ENCODE measurements around the gene TNFAIP1. TPM values are rescaled to one million over a fixed set of nuclear protein-coding genes. Genes with fewer than 3 reads are reported as not detected.
A peak's percentile ranks its signal among the peaks of the same experiment; 100 is the strongest.

Gene TNFAIP1
- polyA plus RNA-seq, 2 of the 4 experiments (the other 2 are of a cell fraction), result 38.8 to 68.3 TPM

DNA sequence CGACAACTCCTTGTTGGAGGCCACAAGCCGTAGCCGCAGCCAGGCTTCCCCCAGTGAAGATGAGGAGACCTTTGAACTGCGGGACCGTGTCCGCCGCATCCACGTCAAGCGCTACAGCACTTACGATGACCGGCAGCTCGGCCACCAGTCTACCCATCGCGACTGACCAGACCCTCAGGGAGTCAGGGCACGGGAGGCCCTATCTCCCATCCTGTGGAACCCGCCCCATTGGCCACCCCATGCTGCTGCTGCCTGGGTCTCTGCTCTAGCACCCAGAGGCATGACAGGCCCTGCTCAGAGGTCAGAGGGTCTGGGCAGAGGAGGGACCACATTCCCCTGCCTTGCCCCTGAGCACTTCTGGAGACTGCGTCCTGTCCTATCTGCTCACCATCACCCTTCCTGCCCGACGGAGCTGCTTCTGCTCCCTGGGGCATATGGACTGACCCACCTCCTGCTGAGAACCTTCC lies 8.9 kb downstream of the TNFAIP1 start:
- Histone ChIP-seq H3K9me3 (no peaks in the 10 kb centered on the region), H3K4me1 (no peaks in the 10 kb centered on the region), H3K4me2 (no peak overlapping the region), H3K4me3 (no peak overlapping the region), H3K27ac (no peak overlapping the region)
- no peak for FAIRE-seq
- DNase-seq (ENCODE audit: low read depth in 1 of 2, low spot score in 1 of 2), result no peak
- WGBS (ENCODE audit: missing lambda C conversion rate), result 92% methylated on average over 19 of the region's 19 CpGs
- TF ChIP-seq JUNB (IDR thresholded peaks at IDR 0.05), result no peak
- 0 out of 5 replicates have a peak, but pooled peaks of 1 of the 2 experiments have one; percentile 25 for TF ChIP-seq JUN (IDR thresholded peaks at IDR 0.05)
- POLR2A ChIA-PET, result interaction anchor here (0.5 to 3.3 kb wide), 3 partner anchors 9 to 208 kb away, joined by 7 to 37 read pairs (median 26); partner anchors contain the start of genes IFT20, POLDIP2, TNFAIP1 and UNC119
- CTCF ChIA-PET, result interaction anchor here (0.9 to 4.8 kb wide), 6 partner anchors 8 to 149 kb away, joined by 3 to 41 read pairs (median 4); partner anchors contain the start of genes IFT20, POLDIP2 and TNFAIP1
- ATAC-seq, result peak in 1 of 2 experiments; percentile 2; a peak in 1 of 6 replicates

DNA sequence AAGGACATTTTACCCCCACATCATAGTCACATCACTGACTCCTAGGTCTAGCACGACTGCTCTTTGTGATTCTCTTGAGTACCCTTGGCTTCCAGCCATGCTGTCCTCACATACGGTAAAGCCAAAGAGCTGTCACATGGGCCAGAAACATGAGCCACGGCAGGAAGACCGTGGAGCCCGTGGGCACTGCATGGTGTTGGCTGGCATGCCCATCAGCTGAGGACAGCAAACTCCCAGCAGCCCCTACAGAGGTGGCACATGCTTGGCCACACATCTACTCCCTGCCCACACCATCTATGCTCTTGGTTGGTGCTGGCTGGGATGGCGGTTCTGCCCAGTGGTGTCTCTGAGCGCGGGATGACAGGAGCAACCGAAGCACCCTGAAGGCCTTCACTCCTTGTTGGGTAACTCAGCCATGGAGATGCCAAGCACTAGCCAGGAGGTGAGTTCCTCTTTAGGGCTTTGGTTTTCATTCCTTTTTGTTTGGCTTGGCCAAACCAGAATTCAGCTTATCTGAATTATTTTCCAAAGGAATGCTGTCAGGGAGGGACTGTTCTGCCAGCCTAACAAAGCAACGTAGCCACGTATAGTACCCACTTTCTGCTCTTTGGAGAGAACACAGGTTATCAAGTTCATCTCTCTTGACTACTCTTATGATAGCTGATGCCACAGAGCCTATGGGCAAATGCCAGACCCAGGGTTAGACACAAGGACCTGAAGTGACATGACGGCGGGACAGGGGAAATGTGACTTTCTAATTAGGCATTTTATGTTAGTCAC lies 10.0 kb downstream of the TNFAIP1 start:
- Histone ChIP-seq H3K4me1 (no peaks in the 10 kb centered on the region), H3K27ac (no peak overlapping the region), H3K9me3 (no peaks in the 10 kb centered on the region), H3K4me2 (no peak overlapping the region), H3K4me3 (no peak overlapping the region)
- TF ChIP-seq FOSB (CRISPR knock-in tag; IDR thresholded peaks at IDR 0.05), result 0 out of 2 replicates have a peak, but pooled peaks have one; percentile 51
- 0 out of 5 replicates have a peak, but pooled peaks of 1 of the 2 experiments have one; percentile 1 for TF ChIP-seq JUN (IDR thresholded peaks at IDR 0.05)
- no peak for TF ChIP-seq CHD4 (IDR thresholded peaks at IDR 0.05; ENCODE audit: borderline replicate concordance)
- 87% methylated on average over 12 of the region's 13 CpGs for WGBS (ENCODE audit: missing lambda C conversion rate)
- DNase-seq (ENCODE audit: low read depth in 1 of 2, low spot score in 1 of 2) (no peak), ATAC-seq (no peak; a peak in 1 of 6 replicates), FAIRE-seq (no peak)
- ChIA-PET CTCF (interaction anchor here (0.8 to 4.8 kb wide), 13 partner anchors 9 to 465 kb away, joined by 3 to 41 read pairs (median 5); partner anchors contain the start of genes IFT20, POLDIP2 and TNFAIP1), POLR2A (interaction anchor here (3.0 to 3.3 kb wide), 2 partner anchors 10 to 11 kb away, joined by 26 to 37 read pairs; partner anchors contain the start of genes IFT20, POLDIP2 and TNFAIP1)

DNA sequence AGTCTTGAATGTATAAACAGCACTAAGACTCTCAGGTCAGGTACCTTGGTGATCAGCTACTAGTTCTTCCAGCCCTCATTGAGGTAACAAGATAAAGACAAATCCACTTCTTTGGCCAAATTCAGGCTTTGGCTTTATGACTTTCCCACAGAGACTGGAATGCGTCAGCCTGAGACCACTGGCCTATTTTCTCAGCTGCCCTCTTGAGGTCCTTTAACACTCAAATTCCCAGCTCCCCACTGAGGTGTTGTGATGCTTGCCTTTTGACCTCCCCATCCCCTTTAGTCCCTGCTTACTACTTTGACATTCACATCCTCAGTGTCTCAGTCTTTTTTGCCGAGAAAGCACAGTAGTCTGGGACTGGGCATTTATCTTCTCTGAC lies 10.6 kb downstream of the TNFAIP1 start:
- CTCF ChIA-PET, result interaction anchor here (0.8 to 4.8 kb wide), 15 partner anchors 9 to 466 kb away, joined by 3 to 41 read pairs (median 5); partner anchors contain the start of genes IFT20, POLDIP2 and TNFAIP1
- POLR2A ChIA-PET, result interaction anchor here (3.0 to 3.3 kb wide), 2 partner anchors 10 to 11 kb away, joined by 26 to 37 read pairs; partner anchors contain the start of genes IFT20, POLDIP2 and TNFAIP1
- no peaks in the 10 kb centered on the region for H3K9me3 ChIP-seq
- FAIRE-seq (no peak), DNase-seq (ENCODE audit: low read depth in 1 of 2, low spot score in 1 of 2) (no peak), ATAC-seq (no peak)
- no peak for TF ChIP-seq RAD21 (conservative IDR thresholded peaks at IDR 0.05 in 1 of 2, IDR thresholded peaks at IDR 0.05 in 1 of 2)
- TF ChIP-seq MAFK (IDR thresholded peaks at IDR 0.05; ENCODE audit: partially characterized antibody), result no peak
- no peak for TF ChIP-seq RCOR1 (IDR thresholded peaks at IDR 0.05; ENCODE audit: low read depth, low read length)
- 0 out of 2 replicates have a peak, but pooled peaks have one; percentile 48 for TF ChIP-seq HOXA7 (CRISPR knock-in tag; IDR thresholded peaks at IDR 0.05)
- no peak for TF ChIP-seq MAZ (IDR thresholded peaks at IDR 0.05; ENCODE audit: borderline replicate concordance, low read depth, low read length)
- no peak for TF ChIP-seq SMC3 (IDR thresholded peaks at IDR 0.05)
- TF ChIP-seq ESRRA (IDR thresholded peaks at IDR 0.05; ENCODE audit: borderline replicate concordance, low read length), result no peak
- TF ChIP-seq, protein P1, sequence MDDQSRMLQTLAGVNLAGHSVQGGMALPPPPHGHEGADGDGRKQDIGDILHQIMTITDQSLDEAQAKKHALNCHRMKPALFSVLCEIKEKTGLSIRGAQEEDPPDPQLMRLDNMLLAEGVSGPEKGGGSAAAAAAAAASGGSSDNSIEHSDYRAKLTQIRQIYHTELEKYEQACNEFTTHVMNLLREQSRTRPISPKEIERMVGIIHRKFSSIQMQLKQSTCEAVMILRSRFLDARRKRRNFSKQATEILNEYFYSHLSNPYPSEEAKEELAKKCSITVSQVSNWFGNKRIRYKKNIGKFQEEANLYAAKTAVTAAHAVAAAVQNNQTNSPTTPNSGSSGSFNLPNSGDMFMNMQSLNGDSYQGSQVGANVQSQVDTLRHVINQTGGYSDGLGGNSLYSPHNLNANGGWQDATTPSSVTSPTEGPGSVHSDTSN (IDR thresholded peaks at IDR 0.05), result no peak
- no peak overlapping the region for H3K4me3 ChIP-seq
- H3K4me2 ChIP-seq, result no peak overlapping the region
- no peak overlapping the region for H3K27ac ChIP-seq
- WGBS (ENCODE audit: missing lambda C conversion rate), result 95% methylated on average over 2 of the region's 2 CpGs
- no peaks in the 10 kb centered on the region for H3K4me1 ChIP-seq

DNA sequence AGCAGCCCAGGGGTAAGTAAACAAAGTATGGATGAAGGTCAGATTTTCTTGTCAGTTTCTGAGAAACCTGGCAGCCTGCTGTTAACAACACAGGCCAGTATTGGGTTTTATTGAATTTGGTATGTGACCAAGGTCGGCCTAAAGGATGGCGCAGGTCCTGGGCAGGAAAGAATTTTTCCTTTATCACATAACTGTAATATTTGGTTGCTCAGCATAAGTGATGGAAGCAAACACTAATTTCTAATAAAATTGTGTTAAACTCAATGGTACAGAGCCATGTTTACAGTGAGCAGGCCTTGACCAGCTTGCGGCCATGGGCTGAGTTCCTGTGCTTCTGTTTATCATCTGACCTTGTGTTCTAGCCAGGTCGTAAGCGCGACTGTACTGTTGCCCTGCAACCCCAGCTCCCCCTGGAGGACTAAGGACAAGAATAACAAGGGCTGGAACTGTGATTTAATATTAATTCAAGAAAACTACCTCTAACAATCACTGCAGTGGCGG lies 11.2 kb downstream of the TNFAIP1 start:
- ChIA-PET CTCF (interaction anchor here (0.7 to 4.8 kb wide), 19 partner anchors 10 to 466 kb away, joined by 3 to 41 read pairs (median 4); partner anchors contain the start of genes IFT20, POLDIP2 and TNFAIP1), POLR2A (interaction anchor here (3.0 to 3.3 kb wide), 2 partner anchors 10 to 11 kb away, joined by 26 to 37 read pairs; partner anchors contain the start of genes IFT20, POLDIP2 and TNFAIP1)
- Histone ChIP-seq H3K4me2 (no peak overlapping the region), H3K27ac (no peak overlapping the region), H3K9me3 (no peaks in the 10 kb centered on the region), H3K4me1 (no peaks in the 10 kb centered on the region), H3K4me3 (no peak overlapping the region)
- no peak for TF ChIP-seq MAZ (IDR thresholded peaks at IDR 0.05; ENCODE audit: borderline replicate concordance, low read depth, low read length)
- peak; percentile 27 to 37; a peak in 2 of 5 replicates for TF ChIP-seq RAD21 (conservative IDR thresholded peaks at IDR 0.05 in 1 of 2, IDR thresholded peaks at IDR 0.05 in 1 of 2)
- TF ChIP-seq, protein P2, sequence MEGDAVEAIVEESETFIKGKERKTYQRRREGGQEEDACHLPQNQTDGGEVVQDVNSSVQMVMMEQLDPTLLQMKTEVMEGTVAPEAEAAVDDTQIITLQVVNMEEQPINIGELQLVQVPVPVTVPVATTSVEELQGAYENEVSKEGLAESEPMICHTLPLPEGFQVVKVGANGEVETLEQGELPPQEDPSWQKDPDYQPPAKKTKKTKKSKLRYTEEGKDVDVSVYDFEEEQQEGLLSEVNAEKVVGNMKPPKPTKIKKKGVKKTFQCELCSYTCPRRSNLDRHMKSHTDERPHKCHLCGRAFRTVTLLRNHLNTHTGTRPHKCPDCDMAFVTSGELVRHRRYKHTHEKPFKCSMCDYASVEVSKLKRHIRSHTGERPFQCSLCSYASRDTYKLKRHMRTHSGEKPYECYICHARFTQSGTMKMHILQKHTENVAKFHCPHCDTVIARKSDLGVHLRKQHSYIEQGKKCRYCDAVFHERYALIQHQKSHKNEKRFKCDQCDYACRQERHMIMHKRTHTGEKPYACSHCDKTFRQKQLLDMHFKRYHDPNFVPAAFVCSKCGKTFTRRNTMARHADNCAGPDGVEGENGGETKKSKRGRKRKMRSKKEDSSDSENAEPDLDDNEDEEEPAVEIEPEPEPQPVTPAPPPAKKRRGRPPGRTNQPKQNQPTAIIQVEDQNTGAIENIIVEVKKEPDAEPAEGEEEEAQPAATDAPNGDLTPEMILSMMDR (IDR thresholded peaks at IDR 0.05), result peak; percentile 10; the same call in 1 of the 3 replicates
- ATAC-seq, result peak in 1 of 2 experiments; percentile 30; a peak in 2 of 6 replicates
- 93% methylated on average over 7 of the region's 7 CpGs for WGBS (ENCODE audit: missing lambda C conversion rate)
- DNase-seq (ENCODE audit: low read depth in 1 of 2, low spot score in 1 of 2), result peak in 1 of 2 experiments; percentile 48
- no peak for FAIRE-seq
